ENCODE measurements around the gene SMARCB1.
A peak's percentile ranks its signal among the peaks of the same experiment; 100 is the strongest.

SMARCB1 gene

GRCh38 chr22:23786752-23787599 lies at the start of gene SMARCB1:
Gene SMARCB1, plus strand, starts transcription at chr22:23786966. Its CDS starts 204 bp downstream, at chr22:23787170.
- Histone ChIP-seq H3K27ac (ENCODE audit: low read depth, low read length) (peak within 1 kb of the TSS; percentile 98), H3K36me3 (ENCODE audit: insufficient read depth, low read length) (peaks cover 5% of the 10 kb centered on the region), H3K4me3 (ENCODE audit: low read depth in 1 of 2, low read length in 2 of 2) (peak within 1 kb of the TSS; percentile 63 to 72), H3K27me3 (ENCODE audit: control insufficient read depth in 1 of 2, insufficient read depth in 2 of 2, low read length in 2 of 2) (no peaks in the 10 kb centered on the region), H3K9ac (ENCODE audit: low read length) (peak within 1 kb of the TSS; percentile 60), H3K4me1 (ENCODE audit: insufficient read depth, low read length) (peaks cover 47% of the 10 kb centered on the region), H3K9me3 (ENCODE audit: low read length) (no peaks in the 10 kb centered on the region)

- H3K4me1 ChIP-seq (ENCODE audit: insufficient read depth, low read length) = no peaks in the 10 kb centered on the region
- H3K4me3 ChIP-seq (ENCODE audit: low read depth in 1 of 2, low read length in 2 of 2) = no peak overlapping the region
- peaks cover 6% of the 10 kb centered on the region for H3K36me3 ChIP-seq (ENCODE audit: insufficient read depth, low read length)
- no peaks in the 10 kb centered on the region for H3K27me3 ChIP-seq (ENCODE audit: control insufficient read depth in 1 of 2, insufficient read depth in 2 of 2, low read length in 2 of 2)
- no peak overlapping the region for H3K27ac ChIP-seq (ENCODE audit: low read depth, low read length)
- no peak overlapping the region for H3K9ac ChIP-seq (ENCODE audit: low read length)
- no peaks in the 10 kb centered on the region for H3K9me3 ChIP-seq (ENCODE audit: low read length)
Observed at GRCh38 chr22:23737696-23738095, 49.1 kb upstream of the SMARCB1 start.

GRCh38 chr22:23742505-23743264 lies 44.1 kb upstream of the SMARCB1 start:
- H3K4me1 ChIP-seq (ENCODE audit: insufficient read depth, low read length) = no peaks in the 10 kb centered on the region
- no peaks in the 10 kb centered on the region for H3K27me3 ChIP-seq (ENCODE audit: control insufficient read depth in 1 of 2, insufficient read depth in 2 of 2, low read length in 2 of 2)
- no peak overlapping the region for H3K4me3 ChIP-seq (ENCODE audit: low read depth in 1 of 2, low read length in 2 of 2)
- peaks cover 27% of the 10 kb centered on the region for H3K36me3 ChIP-seq (ENCODE audit: insufficient read depth, low read length)
- H3K9me3 ChIP-seq (ENCODE audit: low read length) = no peaks in the 10 kb centered on the region
- H3K27ac ChIP-seq (ENCODE audit: low read depth, low read length) = no peak overlapping the region
- no peak overlapping the region for H3K9ac ChIP-seq (ENCODE audit: low read length)

GRCh38 chr22:23743303-23743705 lies 43.5 kb upstream of the SMARCB1 start:
- Histone ChIP-seq H3K9me3 (ENCODE audit: low read length) (no peaks in the 10 kb centered on the region), H3K27me3 (ENCODE audit: control insufficient read depth in 1 of 2, insufficient read depth in 2 of 2, low read length in 2 of 2) (no peaks in the 10 kb centered on the region), H3K9ac (ENCODE audit: low read length) (no peak overlapping the region), H3K27ac (ENCODE audit: low read depth, low read length) (no peak overlapping the region), H3K4me3 (ENCODE audit: low read depth in 1 of 2, low read length in 2 of 2) (no peak overlapping the region), H3K36me3 (ENCODE audit: insufficient read depth, low read length) (peaks cover 27% of the 10 kb centered on the region), H3K4me1 (ENCODE audit: insufficient read depth, low read length) (no peaks in the 10 kb centered on the region)

GRCh38 chr22:23744001-23744400 lies 42.8 kb upstream of the SMARCB1 start:
- no peaks in the 10 kb centered on the region for H3K4me1 ChIP-seq (ENCODE audit: insufficient read depth, low read length)
- no peak overlapping the region for H3K9ac ChIP-seq (ENCODE audit: low read length)
- no peaks in the 10 kb centered on the region for H3K9me3 ChIP-seq (ENCODE audit: low read length)
- no peak overlapping the region for H3K27ac ChIP-seq (ENCODE audit: low read depth, low read length)
- H3K27me3 ChIP-seq (ENCODE audit: control insufficient read depth in 1 of 2, insufficient read depth in 2 of 2, low read length in 2 of 2) = no peaks in the 10 kb centered on the region
- H3K36me3 ChIP-seq (ENCODE audit: insufficient read depth, low read length) = peaks cover 27% of the 10 kb centered on the region
- no peak overlapping the region for H3K4me3 ChIP-seq (ENCODE audit: low read depth in 1 of 2, low read length in 2 of 2)

- Histone ChIP-seq H3K4me3 (ENCODE audit: low read depth in 1 of 2, low read length in 2 of 2) (no peak overlapping the region), H3K27ac (ENCODE audit: low read depth, low read length) (no peak overlapping the region), H3K36me3 (ENCODE audit: insufficient read depth, low read length) (peaks cover 27% of the 10 kb centered on the region), H3K4me1 (ENCODE audit: insufficient read depth, low read length) (no peaks in the 10 kb centered on the region), H3K9me3 (ENCODE audit: low read length) (no peaks in the 10 kb centered on the region), H3K27me3 (ENCODE audit: control insufficient read depth in 1 of 2, insufficient read depth in 2 of 2, low read length in 2 of 2) (no peaks in the 10 kb centered on the region), H3K9ac (ENCODE audit: low read length) (no peak overlapping the region)
Observed at GRCh38 chr22:23744485-23744884, 42.3 kb upstream of the SMARCB1 start.

GRCh38 chr22:23745791-23746190 lies 41.0 kb upstream of the SMARCB1 start:
- H3K27me3 ChIP-seq (ENCODE audit: control insufficient read depth in 1 of 2, insufficient read depth in 2 of 2, low read length in 2 of 2) = no peaks in the 10 kb centered on the region
- H3K27ac ChIP-seq (ENCODE audit: low read depth, low read length) = no peak overlapping the region
- H3K4me3 ChIP-seq (ENCODE audit: low read depth in 1 of 2, low read length in 2 of 2) = no peak overlapping the region
- no peak overlapping the region for H3K9ac ChIP-seq (ENCODE audit: low read length)
- H3K36me3 ChIP-seq (ENCODE audit: insufficient read depth, low read length) = peaks cover 27% of the 10 kb centered on the region
- H3K4me1 ChIP-seq (ENCODE audit: insufficient read depth, low read length) = peaks cover 10% of the 10 kb centered on the region
- H3K9me3 ChIP-seq (ENCODE audit: low read length) = no peaks in the 10 kb centered on the region

GRCh38 chr22:23749841-23750301 lies 36.9 kb upstream of the SMARCB1 start:
- Histone ChIP-seq H3K36me3 (ENCODE audit: insufficient read depth, low read length) (peaks cover under 1% of the 10 kb centered on the region), H3K4me1 (ENCODE audit: insufficient read depth, low read length) (peaks cover 10% of the 10 kb centered on the region), H3K9ac (ENCODE audit: low read length) (no peak overlapping the region), H3K4me3 (ENCODE audit: low read depth in 1 of 2, low read length in 2 of 2) (peak overlapping the region in 1 of 2 donors; percentile 90), H3K27ac (ENCODE audit: low read depth, low read length) (no peak overlapping the region), H3K27me3 (ENCODE audit: control insufficient read depth in 1 of 2, insufficient read depth in 2 of 2, low read length in 2 of 2) (no peaks in the 10 kb centered on the region), H3K9me3 (ENCODE audit: low read length) (no peaks in the 10 kb centered on the region)

- no peaks in the 10 kb centered on the region for H3K9me3 ChIP-seq (ENCODE audit: low read length)
- H3K27ac ChIP-seq (ENCODE audit: low read depth, low read length) = peak overlapping the region; percentile 62
- no peaks in the 10 kb centered on the region for H3K27me3 ChIP-seq (ENCODE audit: control insufficient read depth in 1 of 2, insufficient read depth in 2 of 2, low read length in 2 of 2)
- peak overlapping the region; percentile 53 for H3K9ac ChIP-seq (ENCODE audit: low read length)
- H3K36me3 ChIP-seq (ENCODE audit: insufficient read depth, low read length) = no peaks in the 10 kb centered on the region
- H3K4me3 ChIP-seq (ENCODE audit: low read depth in 1 of 2, low read length in 2 of 2) = peak overlapping the region; percentile 90 to 94
- H3K4me1 ChIP-seq (ENCODE audit: insufficient read depth, low read length) = peaks cover 10% of the 10 kb centered on the region
Observed at GRCh38 chr22:23750367-23750713, 36.4 kb upstream of the SMARCB1 start.

- Histone ChIP-seq H3K36me3 (ENCODE audit: insufficient read depth, low read length) (no peaks in the 10 kb centered on the region), H3K27me3 (ENCODE audit: control insufficient read depth in 1 of 2, insufficient read depth in 2 of 2, low read length in 2 of 2) (no peaks in the 10 kb centered on the region), H3K9me3 (ENCODE audit: low read length) (no peaks in the 10 kb centered on the region), H3K9ac (ENCODE audit: low read length) (peak within 1 kb of the TSS; percentile 71), H3K4me1 (ENCODE audit: insufficient read depth, low read length) (peaks cover 10% of the 10 kb centered on the region), H3K27ac (ENCODE audit: low read depth, low read length) (peak within 1 kb of the TSS; percentile 95), H3K4me3 (ENCODE audit: low read depth in 1 of 2, low read length in 2 of 2) (peak within 1 kb of the TSS; percentile 90 to 94)
Observed at GRCh38 chr22:23750714-23751440, 35.9 kb upstream of the SMARCB1 start, which contains the start of gene ZNF70. Gene ZNF70, minus strand, starts transcription at chr22:23751112. Its CDS starts 5,972 bp downstream, at chr22:23745140.

- Histone ChIP-seq H3K4me3 (ENCODE audit: low read depth in 1 of 2, low read length in 2 of 2) (peak overlapping the region; percentile 82 to 94), H3K9me3 (ENCODE audit: low read length) (no peaks in the 10 kb centered on the region), H3K4me1 (ENCODE audit: insufficient read depth, low read length) (peaks cover 10% of the 10 kb centered on the region), H3K27ac (ENCODE audit: low read depth, low read length) (peak overlapping the region; percentile 95), H3K9ac (ENCODE audit: low read length) (peak overlapping the region; percentile 71), H3K36me3 (ENCODE audit: insufficient read depth, low read length) (no peaks in the 10 kb centered on the region), H3K27me3 (ENCODE audit: control insufficient read depth in 1 of 2, insufficient read depth in 2 of 2, low read length in 2 of 2) (no peaks in the 10 kb centered on the region)
Observed at GRCh38 chr22:23751441-23751996, 35.2 kb upstream of the SMARCB1 start.

Measured in muscle layer of colon (tissue), 2 donors.